ENCODE measurements around the gene DEFB108B.
"Not testable (repeated sequence)": the region's sequence is repeated elsewhere in the genome, so short reads cannot be mapped to it uniquely, and the experiment has no call there.

DNA sequence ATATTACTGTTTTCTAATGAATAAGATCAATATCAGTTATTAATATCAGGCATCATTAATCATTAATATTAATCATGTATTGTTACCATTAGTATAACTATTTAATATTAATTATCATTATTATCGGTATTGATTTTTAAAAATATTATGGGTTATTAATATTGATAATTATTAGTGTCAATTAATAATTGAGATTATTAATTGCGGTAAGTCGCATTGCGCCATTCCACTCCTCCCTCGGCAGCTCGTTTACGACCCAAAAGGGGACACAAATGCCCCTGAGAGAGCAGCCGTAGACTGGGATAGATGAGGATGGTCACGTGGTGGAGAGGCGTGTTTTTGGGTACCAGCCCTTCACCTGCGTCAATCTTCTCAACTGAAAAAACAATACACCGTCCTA is 52.8 kb downstream of the DEFB108B start:
- TF ChIP-seq, protein P1, sequence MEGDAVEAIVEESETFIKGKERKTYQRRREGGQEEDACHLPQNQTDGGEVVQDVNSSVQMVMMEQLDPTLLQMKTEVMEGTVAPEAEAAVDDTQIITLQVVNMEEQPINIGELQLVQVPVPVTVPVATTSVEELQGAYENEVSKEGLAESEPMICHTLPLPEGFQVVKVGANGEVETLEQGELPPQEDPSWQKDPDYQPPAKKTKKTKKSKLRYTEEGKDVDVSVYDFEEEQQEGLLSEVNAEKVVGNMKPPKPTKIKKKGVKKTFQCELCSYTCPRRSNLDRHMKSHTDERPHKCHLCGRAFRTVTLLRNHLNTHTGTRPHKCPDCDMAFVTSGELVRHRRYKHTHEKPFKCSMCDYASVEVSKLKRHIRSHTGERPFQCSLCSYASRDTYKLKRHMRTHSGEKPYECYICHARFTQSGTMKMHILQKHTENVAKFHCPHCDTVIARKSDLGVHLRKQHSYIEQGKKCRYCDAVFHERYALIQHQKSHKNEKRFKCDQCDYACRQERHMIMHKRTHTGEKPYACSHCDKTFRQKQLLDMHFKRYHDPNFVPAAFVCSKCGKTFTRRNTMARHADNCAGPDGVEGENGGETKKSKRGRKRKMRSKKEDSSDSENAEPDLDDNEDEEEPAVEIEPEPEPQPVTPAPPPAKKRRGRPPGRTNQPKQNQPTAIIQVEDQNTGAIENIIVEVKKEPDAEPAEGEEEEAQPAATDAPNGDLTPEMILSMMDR (IDR thresholded peaks at IDR 0.05; ENCODE audit: poor library complexity, severe bottlenecking), result not testable (repeated sequence)
- not testable (repeated sequence) for TF ChIP-seq EZH2 (IDR thresholded peaks at IDR 0.05; ENCODE audit: borderline replicate concordance, insufficient read depth, low read length, poor library complexity, severe bottlenecking); TAF1 (IDR thresholded peaks at IDR 0.05; ENCODE audit: low read depth)

All from neural cell (in vitro differentiated cells).